ENCODE measurements around the gene USP17L10.
A peak's percentile ranks its signal among the peaks of the same experiment; 100 is the strongest.
"Not testable (repeated sequence)": the region's sequence is repeated elsewhere in the genome, so short reads cannot be mapped to it uniquely, and the experiment has no call there.

USP17L10 gene

GRCh38 chr4:9210357-9210756 is at the start of gene USP17L10:
TSS of gene USP17L10 (plus strand) at chr4:9210657. CDS start at chr4:9210657, 0 bp downstream.
- not testable (repeated sequence) for DNase-seq

- not testable (repeated sequence) for DNase-seq
Observed at GRCh38 chr4:9165990-9166389, 44.5 kb upstream of the USP17L10 start.

- DNase-seq: not testable (repeated sequence)
Observed at GRCh38 chr4:9169791-9170459, 40.5 kb upstream of the USP17L10 start, which contains the start of gene FAM90A26. TSS of gene FAM90A26 (plus strand) at chr4:9170409. CDS start at chr4:9173173, 2,764 bp downstream.

GRCh38 chr4:9214701-9215100 is 4.2 kb downstream of the USP17L10 start:
- DNase-seq: not testable (repeated sequence)

- DNase-seq: not testable (repeated sequence)
Observed at GRCh38 chr4:9215105-9215504, 4.6 kb downstream of the USP17L10 start, which contains the start of gene USP17L11. TSS of gene USP17L11 (plus strand) at chr4:9215405. CDS start at chr4:9215405, 0 bp downstream.

GRCh38 chr4:9219852-9220251 is 9.4 kb downstream of the USP17L10 start, which contains the start of gene USP17L12:
TSS of gene USP17L12 (plus strand) at chr4:9220152. CDS start at chr4:9220152, 0 bp downstream.
- DNase-seq: not testable (repeated sequence)

- not testable (repeated sequence) for DNase-seq
Observed at GRCh38 chr4:9224596-9224995, 14.1 kb downstream of the USP17L10 start, which contains the start of gene USP17L13. TSS of gene USP17L13 (plus strand) at chr4:9224896. CDS start at chr4:9224896, 0 bp downstream.

GRCh38 chr4:9230249-9230648 is 19.8 kb downstream of the USP17L10 start:
- not testable (repeated sequence) for DNase-seq

- not testable (repeated sequence) for DNase-seq
Observed at GRCh38 chr4:9234085-9234484, 23.6 kb downstream of the USP17L10 start, which contains the start of gene USP17L15. TSS of gene USP17L15 (plus strand) at chr4:9234385. CDS start at chr4:9234385, 0 bp downstream.

- DNase-seq: not testable (repeated sequence)
Observed at GRCh38 chr4:9238461-9238860, 28.0 kb downstream of the USP17L10 start.

GRCh38 chr4:9243579-9243978 is 33.1 kb downstream of the USP17L10 start, which contains the start of gene USP17L17:
TSS of gene USP17L17 (plus strand) at chr4:9243879. CDS start at chr4:9243879, 0 bp downstream.
- DNase-seq: not testable (repeated sequence)

- DNase-seq: peak; percentile 0
Observed at GRCh38 chr4:9247953-9248680, 37.7 kb downstream of the USP17L10 start, which contains the start of gene USP17L18. TSS of gene USP17L18 (plus strand) at chr4:9248630. CDS start at chr4:9248630, 0 bp downstream.

GRCh38 chr4:9253078-9253477 is 42.6 kb downstream of the USP17L10 start, which contains the start of gene USP17L19:
TSS of gene USP17L19 (plus strand) at chr4:9253378. CDS start at chr4:9253378, 0 bp downstream.
- not testable (repeated sequence) for DNase-seq

GRCh38 chr4:9257824-9258223 is 47.4 kb downstream of the USP17L10 start, which contains the start of gene USP17L20:
TSS of gene USP17L20 (plus strand) at chr4:9258124. CDS start at chr4:9258124, 0 bp downstream.
- DNase-seq: not testable (repeated sequence)

Data from hematopoietic multipotent progenitor cell treated with erythropoietin and hydrocortisone succinate and interleukin-3 and kit ligand, for 8 days (in vitro differentiated cells).